Neuron (in vitro differentiated cells): ENCODE measurements around the gene CCL3.
"Not testable (repeated sequence)": the region's sequence is repeated elsewhere in the genome, so short reads cannot be mapped to it uniquely, and the experiment has no call there.

Experiments
- H2AFZ ChIP-seq: one replicate; pipeline ENCODE4 v1.6.1; 2013; ENCODE audit warnings: low read depth, mild to moderate bottlenecking, inconsistent platforms, low read length, moderate library complexity
- H3K27me3 ChIP-seq: one replicate; pipeline ENCODE4 v1.6.1; 2013; ENCODE audit warnings: low read length; ENCODE audit not compliant: insufficient read depth
- H3K36me3 ChIP-seq: one replicate; pipeline ENCODE4 v1.6.1; 2013; ENCODE audit warnings: low read length; ENCODE audit not compliant: insufficient read depth
- H3K4me1 ChIP-seq: one replicate; pipeline ENCODE4 v1.6.1; 2013; ENCODE audit warnings: low read length; ENCODE audit not compliant: insufficient read depth
- H3K4me3 ChIP-seq: 2 replicates; pipeline ENCODE4 v1.5.1; 2013; ENCODE audit warnings: mild to moderate bottlenecking, low read length, moderate library complexity
- H3K9me3 ChIP-seq: one replicate; pipeline ENCODE4 v1.6.1; 2013; ENCODE audit warnings: low read length

The CCL3 gene

DNA sequence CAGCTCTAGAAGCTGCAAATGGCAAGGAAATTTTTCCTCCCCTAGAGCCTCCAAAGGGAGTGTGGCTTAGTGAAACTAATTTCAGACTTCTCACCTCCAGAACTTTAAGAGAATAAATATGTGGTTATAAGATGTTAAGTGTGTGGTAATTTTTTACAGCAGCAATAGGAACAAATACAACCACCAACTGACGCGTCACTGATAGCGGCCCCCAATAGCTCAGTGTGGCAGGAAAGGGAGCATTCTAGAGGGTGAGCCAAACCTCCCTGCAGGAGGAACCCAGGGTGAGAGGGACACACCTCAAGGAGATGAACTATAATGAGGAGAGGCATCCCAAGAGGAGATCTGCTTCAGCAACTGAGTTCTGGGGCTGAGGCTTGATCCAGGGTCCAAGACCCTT is 17.7 kb upstream of the CCL3 start:
- Histone ChIP-seq H3K27me3 (no peaks in the 10 kb centered on the region), H2AFZ (no peak overlapping the region), H3K4me1 (peaks cover 38% of the 10 kb centered on the region)

DNA sequence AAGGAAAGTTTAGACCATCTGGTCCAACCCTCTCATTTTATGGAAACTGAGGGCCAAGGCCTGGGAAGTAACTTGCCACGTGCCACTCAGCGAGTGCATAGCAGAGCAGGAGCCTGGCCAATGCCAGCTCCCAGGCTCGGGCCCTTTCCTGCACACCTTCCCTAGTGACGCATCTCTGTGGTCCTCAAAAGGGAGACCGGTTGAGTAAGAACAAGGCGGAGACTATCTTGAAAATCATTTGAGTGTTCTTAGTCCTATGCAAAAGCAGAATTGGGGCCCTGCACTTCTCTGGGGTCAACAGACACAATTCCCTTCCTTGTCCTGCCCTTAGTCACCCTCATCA is 16.5 kb upstream of the CCL3 start:
- H2AFZ ChIP-seq: no peak overlapping the region
- no peak overlapping the region for H3K4me3 ChIP-seq
- no peaks in the 10 kb centered on the region for H3K27me3 ChIP-seq
- H3K36me3 ChIP-seq: no peaks in the 10 kb centered on the region
- no peaks in the 10 kb centered on the region for H3K9me3 ChIP-seq
- peaks cover 26% of the 10 kb centered on the region for H3K4me1 ChIP-seq

More for the DNA sequence above, 17.7 kb upstream of the CCL3 start:
- H3K36me3 ChIP-seq: no peaks in the 10 kb centered on the region
- H3K4me3 ChIP-seq: no peak overlapping the region
- H3K9me3 ChIP-seq: no peaks in the 10 kb centered on the region

DNA sequence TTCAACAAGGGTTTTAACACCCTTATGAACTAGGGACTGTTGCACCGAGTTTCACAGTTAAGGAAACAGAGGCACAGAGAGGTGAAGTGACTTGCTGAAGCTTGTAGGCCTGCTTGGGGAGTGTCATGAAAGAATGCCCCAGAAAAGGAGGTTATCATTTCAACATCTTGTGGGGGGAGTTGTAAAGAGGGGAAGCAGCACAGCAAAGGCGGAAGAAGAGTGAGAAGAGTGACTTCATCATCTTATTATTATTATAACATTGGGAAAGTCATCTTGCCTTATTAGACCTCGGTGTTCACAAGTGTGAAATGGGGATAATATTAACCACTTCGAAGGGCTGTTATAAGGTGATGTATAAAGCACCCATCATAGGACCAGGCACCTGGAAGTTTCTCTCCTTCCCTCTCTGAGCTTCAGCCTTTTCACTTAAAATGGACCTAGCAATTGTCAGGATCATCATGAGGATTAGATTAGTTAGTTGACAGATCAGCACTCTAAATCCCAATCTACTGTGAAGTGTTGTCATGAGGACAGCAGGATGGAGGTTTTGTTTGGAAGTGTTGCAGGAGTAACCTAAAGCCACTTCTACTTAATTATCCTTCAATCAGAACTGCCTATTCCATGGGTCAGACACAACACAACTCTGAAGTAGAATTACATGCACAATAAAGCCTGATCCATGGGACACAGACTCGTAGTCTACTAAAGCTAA is 16.0 kb upstream of the CCL3 start:
- peaks cover 22% of the 10 kb centered on the region for H3K4me1 ChIP-seq
- no peaks in the 10 kb centered on the region for H3K27me3 ChIP-seq
- no peaks in the 10 kb centered on the region for H3K36me3 ChIP-seq
- no peak overlapping the region for H2AFZ ChIP-seq
- no peaks in the 10 kb centered on the region for H3K9me3 ChIP-seq
- H3K4me3 ChIP-seq: no peak overlapping the region

DNA sequence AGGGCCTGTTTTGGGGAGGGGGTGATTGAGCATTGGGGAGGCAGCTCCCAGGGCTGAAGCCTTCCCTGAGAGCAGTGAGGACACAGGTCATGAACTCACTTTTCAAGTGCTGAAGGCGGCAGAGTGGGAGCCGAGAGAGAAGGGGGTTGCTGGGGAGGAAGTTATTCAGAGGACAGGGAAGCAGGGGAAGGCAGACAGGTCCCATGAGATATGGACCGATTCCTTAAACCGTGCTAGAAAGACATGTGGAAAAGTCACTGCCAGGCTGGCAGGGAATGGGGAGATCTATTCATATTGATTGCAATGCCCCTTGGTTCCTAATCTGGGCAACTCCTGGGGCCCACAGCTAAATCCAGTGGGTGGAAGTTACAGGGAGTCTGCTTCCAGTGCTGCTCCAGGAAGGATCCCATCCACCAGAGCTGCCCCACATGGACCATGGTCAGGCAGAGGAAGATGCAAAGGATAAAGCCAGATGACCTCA is 14.8 kb upstream of the CCL3 start:
- Histone ChIP-seq H3K9me3 (no peaks in the 10 kb centered on the region), H2AFZ (no peak overlapping the region), H3K27me3 (no peaks in the 10 kb centered on the region), H3K4me1 (peaks cover 10% of the 10 kb centered on the region), H3K36me3 (no peaks in the 10 kb centered on the region), H3K4me3 (no peak overlapping the region)

DNA sequence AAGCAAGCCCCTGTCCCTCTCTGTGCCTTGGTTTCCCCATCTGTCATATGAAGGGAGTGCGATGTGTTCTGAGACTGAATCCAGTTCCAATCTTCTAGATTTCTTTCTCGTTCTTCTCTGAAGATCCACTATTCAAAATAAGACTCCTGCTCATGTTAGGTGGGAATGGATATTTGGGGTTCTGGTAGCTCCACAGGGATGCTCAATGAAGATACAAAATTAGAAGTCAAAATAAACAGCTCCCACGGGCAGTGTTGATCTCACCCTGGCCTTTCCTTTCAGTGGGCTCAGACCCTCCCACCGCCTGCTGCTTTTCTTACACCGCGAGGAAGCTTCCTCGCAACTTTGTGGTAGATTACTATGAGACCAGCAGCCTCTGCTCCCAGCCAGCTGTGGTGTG is 14.3 kb upstream of the CCL3 start:
- not testable (repeated sequence) for H3K27me3 ChIP-seq, H3K4me1 ChIP-seq, H3K4me3 ChIP-seq, H3K9me3 ChIP-seq, H3K36me3 ChIP-seq, H2AFZ ChIP-seq

DNA sequence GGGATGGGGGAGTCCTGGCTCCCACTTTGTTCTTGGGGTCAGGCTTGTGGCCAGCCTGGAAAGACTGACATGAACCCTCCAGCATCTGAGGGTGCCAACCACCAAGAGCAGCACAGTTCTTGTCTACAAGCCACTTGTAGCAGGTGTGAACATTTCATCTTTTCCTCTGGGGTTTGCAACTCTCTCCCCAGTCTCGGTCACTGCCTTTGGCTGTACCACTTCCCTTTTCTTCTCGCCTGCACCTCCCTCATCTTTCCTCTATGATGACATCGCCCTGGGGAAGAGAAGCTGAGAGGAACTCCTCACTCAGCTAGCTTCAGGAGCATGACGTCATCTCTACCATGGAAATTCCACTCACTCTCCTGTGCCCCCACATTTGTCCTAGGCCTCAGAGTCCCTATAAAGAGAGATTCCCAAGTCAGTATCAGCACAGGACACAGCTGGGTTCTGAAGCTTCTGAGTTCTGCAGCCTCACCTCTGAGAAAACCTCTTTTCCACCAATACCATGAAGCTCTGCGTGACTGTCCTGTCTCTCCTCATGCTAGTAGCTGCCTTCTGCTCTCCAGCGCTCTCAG is 13.5 kb upstream of the CCL3 start, which contains the start of gene CCL4:
Gene CCL4 (plus strand): TSS at position 427 of the 575 bp plus-strand sequence. CDS start 79 bp downstream, at position 506.
- H3K9me3 ChIP-seq, H3K36me3 ChIP-seq, H2AFZ ChIP-seq, H3K4me3 ChIP-seq, H3K4me1 ChIP-seq, H3K27me3 ChIP-seq: not testable (repeated sequence)

DNA sequence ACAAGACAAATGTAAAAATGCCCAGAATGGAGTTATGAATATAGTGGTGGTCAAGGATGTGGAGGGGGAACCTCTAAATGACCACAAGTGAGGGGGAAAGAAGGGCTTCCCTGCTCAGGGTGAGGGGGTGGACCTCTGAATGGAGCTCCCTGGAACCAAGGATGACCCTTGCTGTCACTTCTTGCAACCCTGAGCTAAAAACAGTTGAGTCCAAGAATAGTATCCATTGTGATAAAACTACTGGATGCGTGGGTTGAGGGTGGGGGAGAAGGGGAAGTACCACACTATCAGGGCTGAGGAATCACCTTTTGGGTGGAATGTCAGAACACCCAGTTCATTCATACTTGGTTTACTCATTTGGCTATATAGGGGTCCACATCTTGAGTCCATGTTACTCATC is 9.1 kb upstream of the CCL3 start:
- not testable (repeated sequence) for H3K4me1 ChIP-seq, H3K27me3 ChIP-seq, H2AFZ ChIP-seq, H3K4me3 ChIP-seq, H3K36me3 ChIP-seq, H3K9me3 ChIP-seq

DNA sequence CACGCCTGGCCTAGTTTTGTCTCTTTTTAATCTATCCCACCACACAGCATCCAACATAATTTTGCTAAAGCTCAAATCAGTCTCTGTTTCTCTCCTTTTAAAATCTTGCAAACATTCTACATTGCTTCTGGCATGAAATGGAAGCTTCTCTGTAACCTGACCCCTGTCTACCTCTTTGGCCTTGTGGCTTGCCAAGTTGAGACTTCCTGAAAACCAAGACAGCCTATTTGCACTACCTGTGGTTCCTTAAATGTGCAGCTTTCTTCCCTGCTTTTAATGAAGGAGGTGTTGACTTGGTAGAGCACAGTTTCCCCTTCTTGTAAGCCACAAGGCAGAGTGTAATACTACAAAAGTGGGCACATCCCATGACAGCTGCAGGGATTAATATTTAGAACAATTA is 6.0 kb upstream of the CCL3 start:
- H3K36me3 ChIP-seq: no peaks in the 10 kb centered on the region
- H3K4me1 ChIP-seq: no peaks in the 10 kb centered on the region
- H3K27me3 ChIP-seq: peaks cover 4% of the 10 kb centered on the region
- no peaks in the 10 kb centered on the region for H3K9me3 ChIP-seq
- H2AFZ ChIP-seq: no peak overlapping the region
- no peak overlapping the region for H3K4me3 ChIP-seq

DNA sequence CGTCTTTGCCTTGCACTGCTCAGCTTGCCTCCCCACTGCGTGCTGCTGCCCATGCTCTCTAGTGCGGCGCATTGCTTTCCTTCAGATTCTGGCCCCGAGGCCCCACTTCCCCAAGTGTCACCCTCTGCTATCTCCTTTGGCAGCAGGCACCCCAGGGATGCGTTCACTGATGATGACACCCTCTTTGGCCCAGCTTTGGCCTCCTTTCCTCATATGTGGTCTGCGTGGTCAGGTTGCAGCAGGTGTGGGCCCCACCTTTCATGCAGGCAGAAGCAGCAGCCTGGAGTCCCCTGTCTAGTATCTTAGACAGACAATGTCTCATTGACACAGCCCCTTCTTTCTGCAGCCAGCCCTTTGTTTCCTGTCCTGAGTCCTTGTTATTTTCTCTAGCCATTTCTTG is 4.8 kb upstream of the CCL3 start:
- no peak overlapping the region for H3K4me3 ChIP-seq
- no peaks in the 10 kb centered on the region for H3K36me3 ChIP-seq
- H3K27me3 ChIP-seq: peaks cover 6% of the 10 kb centered on the region
- no peaks in the 10 kb centered on the region for H3K4me1 ChIP-seq
- H2AFZ ChIP-seq: no peak overlapping the region
- no peaks in the 10 kb centered on the region for H3K9me3 ChIP-seq

DNA sequence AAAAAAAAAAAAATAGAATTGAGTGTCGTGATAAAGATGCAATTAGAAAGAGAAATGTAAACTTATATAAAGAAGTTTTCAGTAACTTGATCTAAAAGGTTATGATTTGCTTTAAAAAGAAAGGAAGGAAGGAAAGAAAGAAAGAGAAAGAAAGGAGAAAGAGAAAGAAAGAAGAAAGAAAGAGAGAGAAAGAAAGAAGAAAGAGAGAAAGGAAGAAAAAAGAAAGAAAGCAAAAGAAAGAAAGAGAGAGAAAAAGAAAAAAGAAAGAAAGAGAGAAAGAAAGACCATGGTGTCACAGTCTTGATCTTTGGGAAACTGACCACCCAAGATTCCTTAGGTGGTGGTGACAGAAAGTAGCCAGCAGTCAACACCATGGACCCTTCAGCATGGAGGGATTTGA is 4.3 kb upstream of the CCL3 start:
- Histone ChIP-seq H3K27me3 (peaks cover 10% of the 10 kb centered on the region), H3K4me3 (no peak overlapping the region), H3K9me3 (no peaks in the 10 kb centered on the region), H3K36me3 (no peaks in the 10 kb centered on the region), H3K4me1 (no peaks in the 10 kb centered on the region), H2AFZ (no peak overlapping the region)

DNA sequence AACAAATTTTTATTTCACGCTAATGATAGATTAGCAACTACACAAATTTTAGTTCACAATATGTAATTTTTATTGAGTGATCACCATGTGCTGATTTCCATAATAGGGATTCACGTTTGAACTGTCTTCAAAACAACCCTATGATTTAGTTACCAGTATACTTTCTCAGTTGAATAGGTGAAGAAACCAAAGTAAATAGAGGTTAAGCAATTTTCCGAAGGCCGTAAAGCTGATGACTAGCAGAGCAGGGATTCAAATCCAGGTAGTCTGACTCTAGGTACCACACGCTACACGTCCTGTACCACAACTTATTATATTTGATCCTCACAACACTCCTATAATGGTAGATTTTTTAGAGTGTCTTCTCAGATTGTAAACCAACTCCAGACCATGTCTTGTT is 2.8 kb upstream of the CCL3 start:
- not testable (repeated sequence) for H3K36me3 ChIP-seq, H3K4me3 ChIP-seq, H3K4me1 ChIP-seq, H2AFZ ChIP-seq, H3K9me3 ChIP-seq
- H3K27me3 ChIP-seq: peaks cover 14% of the 10 kb centered on the region

DNA sequence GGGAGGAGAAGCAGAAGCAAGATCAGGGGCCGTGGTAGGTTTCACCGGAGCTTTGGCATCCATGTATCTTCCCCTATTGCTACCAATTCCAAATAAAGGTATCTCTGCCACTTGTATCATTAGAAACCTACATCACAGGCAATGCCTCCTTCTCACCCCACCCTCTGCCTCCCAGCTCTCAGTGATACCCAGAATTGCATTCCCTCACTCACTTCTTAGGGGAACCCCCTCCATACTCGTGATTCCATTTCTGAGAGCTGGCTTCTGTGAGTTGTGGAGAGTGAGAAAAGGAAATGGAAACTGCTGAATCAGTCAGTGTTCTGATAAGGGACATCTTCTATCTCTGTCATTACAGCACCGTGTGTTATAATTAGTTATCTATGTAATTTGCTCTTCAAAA is 2.3 kb upstream of the CCL3 start:
- no peaks in the 10 kb centered on the region for H3K9me3 ChIP-seq
- no peak overlapping the region for H2AFZ ChIP-seq
- peaks cover 14% of the 10 kb centered on the region for H3K27me3 ChIP-seq
- H3K4me1 ChIP-seq: no peaks in the 10 kb centered on the region
- H3K4me3 ChIP-seq: no peak overlapping the region
- no peaks in the 10 kb centered on the region for H3K36me3 ChIP-seq

DNA sequence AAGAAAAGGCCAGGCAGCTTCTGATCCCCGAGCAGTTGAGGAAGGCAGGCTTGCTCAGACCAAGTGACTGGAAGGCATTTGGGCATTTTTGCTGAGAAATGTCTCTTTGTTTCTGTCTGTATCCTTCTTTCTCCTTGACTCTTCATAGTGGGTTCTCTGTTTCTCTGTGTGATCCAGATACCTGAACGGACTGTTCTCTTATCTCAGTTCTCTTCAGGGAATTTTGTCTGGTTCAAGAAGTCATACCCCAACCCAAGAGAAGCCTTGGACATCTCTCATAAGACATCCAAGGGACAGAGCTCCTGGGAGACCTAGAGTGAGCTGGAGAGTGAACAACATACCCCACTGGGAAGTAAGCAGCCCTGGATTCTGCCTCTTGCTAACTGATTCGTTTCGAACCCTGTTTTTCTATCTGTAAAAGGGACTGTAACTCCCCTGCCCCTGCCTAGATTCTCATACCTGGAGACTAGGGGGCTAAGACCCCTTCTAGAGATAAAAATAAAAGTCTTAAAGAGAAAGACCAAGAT is 541 bp downstream of the CCL3 start:
- Histone ChIP-seq H2AFZ (no peak overlapping the region), H3K27me3 (peaks cover 14% of the 10 kb centered on the region), H3K36me3 (no peaks in the 10 kb centered on the region), H3K4me3 (no peak overlapping the region), H3K4me1 (no peaks in the 10 kb centered on the region), H3K9me3 (no peaks in the 10 kb centered on the region)
